WTC11 (cell line): Measurements from ENCODE around the gene LCN12.

ENCODE experiments used
- CREB1 ChIP-seq: sonication (generic); formaldehyde crosslinking; IDR thresholded peaks from 2 replicates; pipeline ENCODE4 v1.8.0; 2023; ENCODE audit warnings: mild to moderate bottlenecking, missing genetic modification reagents
- JUN ChIP-seq: sonication (generic); formaldehyde crosslinking; IDR thresholded peaks from 2 replicates; pipeline ENCODE4 v1.8.0; 2023; ENCODE audit warnings: mild to moderate bottlenecking, missing genetic modification reagents
- PRRX2 ChIP-seq: fragments of 250-450 bp; sonication (Bioruptor Pico); IDR thresholded peaks from 2 replicates; pipeline ENCODE4 v1.8.0; 2021; ENCODE audit warnings: mild to moderate bottlenecking
- RELA ChIP-seq: sonication (generic); formaldehyde crosslinking; IDR thresholded peaks from 2 replicates; pipeline ENCODE4 v1.8.1; 2022; ENCODE audit warnings: missing genetic modification reagents, mild to moderate bottlenecking, borderline replicate concordance
- TP53 ChIP-seq: sonication (generic); formaldehyde crosslinking; IDR thresholded peaks from 2 replicates; pipeline ENCODE4 v1.8.1; 2023; ENCODE audit warnings: mild to moderate bottlenecking, missing genetic modification reagents
- ZNF232 ChIP-seq: sonication (generic); formaldehyde crosslinking; IDR thresholded peaks from 2 replicates; pipeline ENCODE4 v1.8.0; 2022; ENCODE audit warnings: mild to moderate bottlenecking, missing genetic modification reagents
- TF ChIP-seq, protein P1 (sequence below): sonication (generic); formaldehyde crosslinking; conservative IDR thresholded peaks from 2 replicates; pipeline ENCODE4 v1.8.1; 2022; ENCODE audit warnings: mild to moderate bottlenecking, missing genetic modification reagents
- TF ChIP-seq, protein P2 (sequence below): fragments of 200-600 bp; IDR thresholded peaks from 2 replicates; pipeline ENCODE4 v1.8.0; 2022; ENCODE audit warnings: antibody characterized with exemption
- TF ChIP-seq, protein P3 (sequence below): sonication (generic); formaldehyde crosslinking; IDR thresholded peaks from 2 replicates; pipeline ENCODE4 v1.8.1; 2023; ENCODE audit warnings: mild to moderate bottlenecking, missing genetic modification reagents, borderline replicate concordance
- TF ChIP-seq, protein P4 (sequence below): sonication (generic); formaldehyde crosslinking; IDR thresholded peaks from 2 replicates; pipeline ENCODE4 v1.8.1; 2022; ENCODE audit warnings: low read depth, missing genetic modification reagents, borderline replicate concordance

DNA sequence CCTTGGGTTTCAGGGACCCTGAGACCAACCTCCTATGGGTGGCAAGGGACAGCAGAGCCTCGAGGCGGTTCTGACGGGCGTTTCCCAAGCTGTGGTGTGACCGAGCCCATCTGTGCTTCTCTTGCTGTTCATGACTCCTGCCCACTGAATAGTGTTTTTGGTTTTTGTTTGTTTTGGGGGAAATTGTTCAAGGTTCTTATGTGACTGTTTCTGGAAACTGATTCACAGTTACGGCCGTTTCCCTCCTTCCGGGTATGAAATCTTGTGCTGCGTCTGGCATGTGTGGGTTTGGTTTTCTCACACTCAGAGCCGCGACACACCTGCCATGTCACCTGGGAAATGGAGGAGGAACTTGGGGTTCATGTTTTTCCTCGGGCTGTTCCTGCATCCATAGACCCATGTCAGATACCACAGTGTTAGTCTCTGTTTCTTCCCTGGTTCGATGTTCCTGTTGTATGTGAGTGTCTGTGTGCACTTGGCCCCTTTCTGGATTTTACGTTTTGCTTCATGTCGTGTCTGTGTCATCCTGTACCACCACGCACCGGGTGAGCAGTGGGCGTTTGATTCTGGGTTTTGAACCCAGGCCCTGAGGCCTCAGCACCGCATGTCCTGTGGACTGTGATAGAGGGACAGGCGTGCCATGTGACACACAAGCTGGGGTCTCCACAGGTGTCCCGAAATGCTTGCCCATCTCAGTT lies 36.3 kb upstream of the LCN12 start:
- TF ChIP-seq ZNF232 (CRISPR knock-in tag) (no peak), JUN (CRISPR knock-in tag) (no peak), PRRX2 (CRISPR knock-in tag) (no peak), RELA (CRISPR knock-in tag) (no peak), TP53 (CRISPR knock-in tag) (no peak), CREB1 (CRISPR knock-in tag) (no peak)
- TF ChIP-seq, protein P1, sequence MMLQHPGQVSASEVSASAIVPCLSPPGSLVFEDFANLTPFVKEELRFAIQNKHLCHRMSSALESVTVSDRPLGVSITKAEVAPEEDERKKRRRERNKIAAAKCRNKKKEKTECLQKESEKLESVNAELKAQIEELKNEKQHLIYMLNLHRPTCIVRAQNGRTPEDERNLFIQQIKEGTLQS = no peak
- TF ChIP-seq, protein P2, sequence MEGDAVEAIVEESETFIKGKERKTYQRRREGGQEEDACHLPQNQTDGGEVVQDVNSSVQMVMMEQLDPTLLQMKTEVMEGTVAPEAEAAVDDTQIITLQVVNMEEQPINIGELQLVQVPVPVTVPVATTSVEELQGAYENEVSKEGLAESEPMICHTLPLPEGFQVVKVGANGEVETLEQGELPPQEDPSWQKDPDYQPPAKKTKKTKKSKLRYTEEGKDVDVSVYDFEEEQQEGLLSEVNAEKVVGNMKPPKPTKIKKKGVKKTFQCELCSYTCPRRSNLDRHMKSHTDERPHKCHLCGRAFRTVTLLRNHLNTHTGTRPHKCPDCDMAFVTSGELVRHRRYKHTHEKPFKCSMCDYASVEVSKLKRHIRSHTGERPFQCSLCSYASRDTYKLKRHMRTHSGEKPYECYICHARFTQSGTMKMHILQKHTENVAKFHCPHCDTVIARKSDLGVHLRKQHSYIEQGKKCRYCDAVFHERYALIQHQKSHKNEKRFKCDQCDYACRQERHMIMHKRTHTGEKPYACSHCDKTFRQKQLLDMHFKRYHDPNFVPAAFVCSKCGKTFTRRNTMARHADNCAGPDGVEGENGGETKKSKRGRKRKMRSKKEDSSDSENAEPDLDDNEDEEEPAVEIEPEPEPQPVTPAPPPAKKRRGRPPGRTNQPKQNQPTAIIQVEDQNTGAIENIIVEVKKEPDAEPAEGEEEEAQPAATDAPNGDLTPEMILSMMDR = no peak
- TF ChIP-seq, protein P3, sequence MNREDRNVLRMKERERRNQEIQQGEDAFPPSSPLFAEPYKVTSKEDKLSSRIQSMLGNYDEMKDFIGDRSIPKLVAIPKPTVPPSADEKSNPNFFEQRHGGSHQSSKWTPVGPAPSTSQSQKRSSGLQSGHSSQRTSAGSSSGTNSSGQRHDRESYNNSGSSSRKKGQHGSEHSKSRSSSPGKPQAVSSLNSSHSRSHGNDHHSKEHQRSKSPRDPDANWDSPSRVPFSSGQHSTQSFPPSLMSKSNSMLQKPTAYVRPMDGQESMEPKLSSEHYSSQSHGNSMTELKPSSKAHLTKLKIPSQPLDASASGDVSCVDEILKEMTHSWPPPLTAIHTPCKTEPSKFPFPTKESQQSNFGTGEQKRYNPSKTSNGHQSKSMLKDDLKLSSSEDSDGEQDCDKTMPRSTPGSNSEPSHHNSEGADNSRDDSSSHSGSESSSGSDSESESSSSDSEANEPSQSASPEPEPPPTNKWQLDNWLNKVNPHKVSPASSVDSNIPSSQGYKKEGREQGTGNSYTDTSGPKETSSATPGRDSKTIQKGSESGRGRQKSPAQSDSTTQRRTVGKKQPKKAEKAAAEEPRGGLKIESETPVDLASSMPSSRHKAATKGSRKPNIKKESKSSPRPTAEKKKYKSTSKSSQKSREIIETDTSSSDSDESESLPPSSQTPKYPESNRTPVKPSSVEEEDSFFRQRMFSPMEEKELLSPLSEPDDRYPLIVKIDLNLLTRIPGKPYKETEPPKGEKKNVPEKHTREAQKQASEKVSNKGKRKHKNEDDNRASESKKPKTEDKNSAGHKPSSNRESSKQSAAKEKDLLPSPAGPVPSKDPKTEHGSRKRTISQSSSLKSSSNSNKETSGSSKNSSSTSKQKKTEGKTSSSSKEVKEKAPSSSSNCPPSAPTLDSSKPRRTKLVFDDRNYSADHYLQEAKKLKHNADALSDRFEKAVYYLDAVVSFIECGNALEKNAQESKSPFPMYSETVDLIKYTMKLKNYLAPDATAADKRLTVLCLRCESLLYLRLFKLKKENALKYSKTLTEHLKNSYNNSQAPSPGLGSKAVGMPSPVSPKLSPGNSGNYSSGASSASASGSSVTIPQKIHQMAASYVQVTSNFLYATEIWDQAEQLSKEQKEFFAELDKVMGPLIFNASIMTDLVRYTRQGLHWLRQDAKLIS (CRISPR knock-in tag) = no peak
- TF ChIP-seq, protein P4, sequence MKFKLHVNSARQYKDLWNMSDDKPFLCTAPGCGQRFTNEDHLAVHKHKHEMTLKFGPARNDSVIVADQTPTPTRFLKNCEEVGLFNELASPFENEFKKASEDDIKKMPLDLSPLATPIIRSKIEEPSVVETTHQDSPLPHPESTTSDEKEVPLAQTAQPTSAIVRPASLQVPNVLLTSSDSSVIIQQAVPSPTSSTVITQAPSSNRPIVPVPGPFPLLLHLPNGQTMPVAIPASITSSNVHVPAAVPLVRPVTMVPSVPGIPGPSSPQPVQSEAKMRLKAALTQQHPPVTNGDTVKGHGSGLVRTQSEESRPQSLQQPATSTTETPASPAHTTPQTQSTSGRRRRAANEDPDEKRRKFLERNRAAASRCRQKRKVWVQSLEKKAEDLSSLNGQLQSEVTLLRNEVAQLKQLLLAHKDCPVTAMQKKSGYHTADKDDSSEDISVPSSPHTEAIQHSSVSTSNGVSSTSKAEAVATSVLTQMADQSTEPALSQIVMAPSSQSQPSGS (CRISPR knock-in tag) = no peak
